ENCODE results near the gene CEACAM18.
A peak's percentile ranks its signal among the peaks of the same experiment; 100 is the strongest.
"Not testable (repeated sequence)": the region's sequence is repeated elsewhere in the genome, so short reads cannot be mapped to it uniquely, and the experiment has no call there.

Gene CEACAM18

DNA sequence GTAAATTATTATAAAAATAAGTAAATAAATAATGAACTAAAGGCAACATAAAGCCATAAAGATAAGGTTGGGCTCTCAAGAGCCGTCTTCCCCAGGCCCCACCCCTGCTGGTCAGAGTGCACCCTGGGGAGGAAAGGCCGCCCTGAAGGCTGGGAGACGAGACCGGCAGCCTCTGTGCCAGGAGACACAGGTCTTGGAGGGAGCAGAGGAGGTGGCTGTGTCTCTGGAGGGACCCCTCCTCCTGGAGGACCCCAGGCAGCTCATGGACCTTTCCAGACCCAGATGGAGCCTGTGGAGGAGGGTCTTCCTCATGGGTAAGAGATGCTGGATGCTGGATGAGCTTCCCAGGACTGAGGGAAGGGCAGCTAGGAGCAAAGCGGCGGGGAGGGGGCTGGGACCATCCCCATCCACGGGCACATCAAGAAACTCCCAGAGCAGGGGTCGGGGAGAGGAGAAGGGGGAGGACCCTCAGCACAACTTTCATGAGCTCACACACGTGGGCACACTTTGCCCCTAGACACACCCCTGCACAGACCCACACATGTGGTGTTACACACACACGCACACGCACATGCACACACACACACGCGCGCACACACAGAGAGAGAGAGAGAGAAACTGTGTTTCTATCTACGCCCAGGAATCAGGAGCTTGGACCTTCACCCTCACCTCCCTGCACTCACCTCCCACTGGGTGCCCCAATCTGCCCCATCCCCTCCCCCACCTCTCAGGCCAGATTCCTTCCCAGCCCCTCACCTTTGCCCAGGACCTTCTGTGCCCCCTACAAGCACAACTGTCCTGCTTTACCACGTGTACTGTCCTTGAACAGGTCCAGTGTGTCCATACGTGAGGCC lies at the start of gene CEACAM18:
Gene CEACAM18 (plus strand): TSS at position 159 of the 854 bp plus-strand sequence.
- no peak for DNase-seq (ENCODE audit: low read depth in 3 of 3)

DNA sequence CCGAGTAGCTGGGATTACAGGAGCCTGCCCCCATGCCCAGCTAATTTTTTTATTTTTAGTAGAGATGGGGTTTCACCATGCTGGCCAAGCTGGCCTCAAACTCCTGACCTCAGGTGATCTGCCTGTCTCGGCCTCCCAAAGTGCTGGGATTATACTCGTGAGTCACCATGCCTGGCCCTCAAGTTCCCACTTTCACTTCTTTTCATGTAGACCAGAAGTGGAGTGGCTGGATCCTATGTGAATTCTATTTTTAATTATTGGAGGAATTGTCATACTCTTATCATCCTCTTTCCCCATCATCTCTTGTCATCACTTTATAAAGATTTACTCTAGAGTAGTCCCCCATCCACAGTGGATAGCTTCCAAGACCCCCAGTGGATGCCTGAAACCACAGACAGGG lies 48.1 kb upstream of the CEACAM18 start:
- no peak for DNase-seq (ENCODE audit: low read depth in 3 of 3)

DNA sequence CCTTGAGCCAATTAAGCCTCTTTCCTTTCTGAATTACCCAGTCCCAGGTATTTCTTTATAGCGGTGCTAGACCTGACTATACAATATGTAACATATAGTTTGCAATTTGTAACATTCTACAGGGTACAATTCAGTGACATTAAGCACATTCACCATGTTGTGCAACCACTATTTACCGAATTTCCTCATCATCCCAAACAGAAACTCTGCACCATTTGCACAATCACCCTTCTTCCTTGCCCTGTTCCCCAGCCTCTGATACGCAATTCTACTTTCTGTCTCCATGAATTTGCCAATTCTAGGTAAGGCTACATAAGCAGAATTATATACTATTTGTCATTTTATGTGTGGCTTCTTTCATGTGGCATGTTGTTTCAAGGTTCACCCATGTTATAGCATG lies 47.2 kb upstream of the CEACAM18 start:
- no peak for DNase-seq (ENCODE audit: low read depth in 3 of 3)

DNA sequence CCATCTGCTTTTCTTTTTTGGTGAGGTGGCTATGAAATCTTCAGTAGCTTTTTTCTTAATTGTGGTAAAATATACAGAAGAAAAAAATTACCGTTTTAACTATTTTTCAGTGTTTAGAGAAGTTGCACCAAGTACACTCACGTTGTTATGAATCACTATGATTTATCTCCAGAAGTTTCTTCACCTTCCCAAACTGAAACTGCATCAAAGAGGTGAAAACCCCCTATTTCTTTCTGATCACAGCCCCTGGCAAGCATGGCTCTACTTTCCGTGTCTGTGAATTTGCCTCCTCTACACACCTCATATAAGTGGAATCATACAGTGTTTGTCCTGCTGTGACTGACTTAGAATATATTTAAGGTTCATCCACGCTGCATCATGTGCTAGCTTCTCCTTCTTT lies 45.3 kb upstream of the CEACAM18 start:
- no peak for DNase-seq (ENCODE audit: low read depth in 3 of 3)

DNA sequence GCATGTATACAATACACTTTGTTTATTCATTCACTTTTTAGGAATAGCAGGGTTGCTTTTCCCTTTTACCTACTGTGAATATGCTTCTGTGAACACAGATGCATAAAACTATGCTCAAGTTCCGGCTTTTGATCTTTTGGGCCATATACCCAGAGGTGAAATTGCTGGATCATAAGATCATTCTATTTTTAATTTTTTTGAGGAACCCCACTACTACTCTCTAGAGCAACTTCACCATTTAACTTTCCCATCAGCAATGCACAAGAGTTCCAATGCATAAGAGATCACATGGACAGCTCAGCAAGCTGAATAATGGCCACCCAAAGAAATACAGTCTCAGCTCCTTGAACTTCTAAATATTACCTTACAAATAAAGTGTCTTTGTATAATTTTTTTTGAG lies 43.9 kb upstream of the CEACAM18 start:
- DNase-seq (ENCODE audit: low read depth in 3 of 3): no peak

DNA sequence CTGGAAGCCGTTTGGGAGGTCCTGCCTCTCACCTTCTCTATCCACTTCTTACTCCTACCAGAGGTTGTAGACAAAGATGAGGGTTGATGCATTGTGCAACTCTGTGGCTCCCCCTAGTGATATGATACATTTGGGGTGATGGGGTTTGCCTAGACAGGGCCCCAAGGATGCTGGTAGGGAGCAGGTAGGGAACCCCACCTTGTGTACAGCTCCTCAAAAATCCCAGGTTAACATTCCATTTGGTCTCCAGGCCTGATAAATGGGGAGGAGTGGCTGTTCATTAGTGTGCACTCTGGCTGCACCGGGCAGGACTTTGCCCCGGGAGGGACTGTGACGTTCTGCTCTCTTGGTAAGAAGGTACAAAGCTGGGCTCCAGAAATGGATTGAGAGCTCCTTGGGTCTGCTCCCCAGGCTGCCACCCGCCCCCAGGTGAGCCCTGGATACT lies 39.3 kb upstream of the CEACAM18 start:
- no peak for DNase-seq (ENCODE audit: low read depth in 3 of 3)

DNA sequence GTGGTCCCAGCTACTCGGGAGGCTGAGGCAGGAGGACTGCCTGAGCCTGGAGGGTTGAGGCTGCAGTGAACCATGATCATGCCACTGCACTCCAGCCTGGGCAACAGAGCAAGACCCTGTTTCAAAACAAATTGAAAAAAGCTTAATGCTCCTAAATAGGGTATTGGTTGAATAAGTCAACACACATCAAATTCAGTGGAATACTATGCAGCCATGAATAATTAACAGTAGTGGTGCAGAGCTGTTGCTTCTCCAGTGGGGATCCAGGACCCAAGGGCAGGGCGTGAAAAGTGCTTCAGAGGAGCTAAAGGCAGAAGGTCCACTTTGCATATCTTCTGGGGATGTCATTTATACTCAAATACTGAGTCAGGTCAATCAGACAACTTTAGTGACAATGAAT lies 38.3 kb upstream of the CEACAM18 start:
- no peak for DNase-seq (ENCODE audit: low read depth in 3 of 3)

DNA sequence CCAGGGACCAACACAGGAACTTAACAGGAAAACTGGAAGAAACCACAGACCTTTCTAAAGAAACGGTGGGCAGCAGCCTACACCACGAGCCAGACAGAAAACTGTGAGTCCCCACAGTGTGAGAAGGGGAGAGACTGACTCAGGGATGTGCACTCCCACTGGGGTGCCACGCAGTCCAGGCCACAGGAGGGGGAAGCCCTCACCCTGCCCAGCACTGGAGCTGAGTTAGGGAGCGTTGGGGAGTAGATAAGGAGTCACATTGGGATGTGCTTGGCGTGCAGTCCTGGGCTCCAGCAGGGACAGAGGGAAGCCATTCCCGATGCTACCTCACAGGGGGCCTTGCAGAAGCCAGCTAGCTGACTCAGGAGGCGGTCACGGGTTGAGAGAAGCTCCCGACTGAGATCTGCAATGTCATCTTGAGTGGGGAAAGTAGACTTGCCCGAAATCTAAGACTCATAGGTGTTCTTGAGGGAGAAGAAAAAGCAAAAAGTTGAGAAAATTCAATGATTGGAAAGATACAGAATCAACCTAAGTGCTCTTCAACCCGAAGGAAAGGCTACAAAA lies 37.4 kb upstream of the CEACAM18 start:
- DNase-seq (ENCODE audit: low read depth in 3 of 3): peak; percentile 42 to 67 (median 54)

DNA sequence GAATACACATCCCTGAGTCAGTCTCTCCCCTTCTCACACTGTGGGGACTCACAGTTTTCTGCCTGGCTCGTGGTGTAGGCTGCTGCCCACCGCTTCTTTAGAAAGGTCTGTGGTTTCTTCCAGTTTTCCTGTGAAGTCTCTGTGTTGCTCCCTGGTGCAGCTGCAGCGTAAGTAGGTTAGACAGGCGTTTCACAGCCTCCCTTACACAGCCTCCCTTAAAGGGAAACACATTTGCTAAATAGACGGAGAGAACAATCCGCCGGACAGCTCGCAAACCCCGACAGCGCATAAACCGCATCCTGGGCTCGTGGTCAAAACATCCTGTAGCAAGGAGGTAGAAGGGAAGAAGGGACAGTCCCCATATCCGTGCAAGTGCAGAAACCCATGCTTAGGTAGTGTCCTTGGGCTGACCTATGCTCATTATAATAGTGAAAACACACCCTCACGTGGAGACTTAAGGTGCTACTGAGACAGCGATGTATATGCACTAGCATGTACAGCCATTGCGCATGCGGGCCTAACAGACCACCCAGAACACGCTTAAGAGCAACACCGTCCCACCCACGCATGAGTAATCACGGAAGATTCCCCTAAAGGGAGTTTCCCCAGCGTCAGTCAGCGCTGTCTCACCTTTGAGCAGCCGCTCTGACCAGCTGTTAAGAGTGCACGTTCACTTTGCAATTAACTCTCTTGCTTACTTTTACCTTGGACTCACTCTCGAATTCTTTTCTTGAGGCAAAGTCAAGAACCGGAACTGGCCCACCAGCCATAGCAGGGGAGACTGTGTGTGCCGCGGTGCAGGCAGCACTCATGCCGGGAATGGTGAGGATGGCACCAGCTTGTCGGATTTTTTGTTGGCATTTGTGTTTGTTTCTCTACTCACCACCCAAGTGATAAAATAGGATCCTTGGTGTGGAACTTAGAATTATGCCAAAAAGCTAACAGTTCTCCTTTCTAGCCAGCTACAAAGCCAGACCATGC lies 36.6 kb upstream of the CEACAM18 start:
- peak; percentile 80 to 90 (median 88) for DNase-seq (ENCODE audit: low read depth in 3 of 3)

DNA sequence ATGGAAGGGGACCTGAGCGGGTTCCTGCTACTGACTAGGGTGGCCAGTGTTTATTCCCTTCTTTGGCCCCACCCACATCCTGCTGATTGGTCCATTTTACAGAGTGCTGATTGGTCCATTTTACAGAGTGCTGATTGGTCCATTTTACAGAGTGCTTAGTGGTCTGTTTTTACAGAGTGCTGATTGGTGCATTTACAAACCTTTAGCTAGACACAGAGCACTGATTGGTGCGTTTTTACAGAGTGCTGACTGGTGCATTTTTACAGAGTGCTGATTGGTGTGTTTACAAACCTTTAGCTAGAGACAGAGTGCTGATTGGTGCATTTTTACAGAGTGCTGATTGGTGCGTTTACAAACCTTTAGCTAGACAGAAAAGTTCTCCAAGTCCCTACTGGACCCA lies 30.8 kb upstream of the CEACAM18 start:
- DNase-seq (ENCODE audit: low read depth in 3 of 3): not testable (repeated sequence)

DNA sequence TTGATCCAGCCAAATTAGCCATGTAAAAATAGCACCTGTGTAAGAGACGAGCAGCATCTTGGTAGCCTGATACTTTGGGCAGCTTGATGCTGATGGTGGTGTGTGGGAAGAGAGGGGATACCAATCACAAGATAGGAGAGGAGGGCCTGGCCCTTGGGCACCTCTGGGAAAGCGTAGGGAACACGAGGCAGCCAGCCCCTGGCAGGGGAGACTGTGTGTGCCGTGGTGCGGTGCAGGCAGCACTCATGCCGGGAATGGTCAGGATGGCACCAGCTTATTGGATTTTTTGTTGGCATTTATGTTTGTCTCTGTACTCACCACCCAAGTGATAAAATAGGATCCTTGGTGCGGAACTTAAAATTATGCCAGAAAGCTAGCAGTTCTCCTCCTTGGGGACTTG lies 30.3 kb upstream of the CEACAM18 start:
- no peak for DNase-seq (ENCODE audit: low read depth in 3 of 3)

DNA sequence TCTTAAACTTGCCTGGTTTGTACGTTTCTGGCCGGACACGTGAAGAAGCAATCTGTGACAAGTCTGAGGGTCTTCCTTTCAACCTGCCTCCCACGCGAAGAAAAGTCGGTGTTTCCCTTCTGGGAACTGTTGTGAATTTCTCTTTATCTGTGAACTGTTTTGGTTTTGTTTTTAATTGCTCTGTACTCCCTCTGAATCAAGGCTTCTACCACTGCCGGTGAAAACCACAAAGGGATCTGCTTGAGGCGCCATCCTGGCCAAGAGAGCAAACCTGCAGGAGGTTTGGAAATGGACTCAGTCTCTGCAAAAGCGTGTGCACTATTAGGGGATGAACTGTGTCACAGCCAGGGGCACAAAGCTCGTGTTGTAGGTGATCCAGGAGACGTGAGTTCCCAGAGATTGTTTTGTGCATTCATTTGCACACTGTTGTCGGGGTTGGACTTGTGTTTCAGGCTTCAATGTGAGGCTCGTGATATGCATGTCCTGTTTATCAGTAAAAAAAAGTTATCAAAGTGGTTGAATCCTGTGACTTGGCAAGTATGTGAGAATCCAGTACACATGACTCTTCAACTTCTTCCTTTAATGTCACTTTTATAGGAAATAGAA lies 29.8 kb upstream of the CEACAM18 start:
- peak in 2 of 3 experiments; percentile 45 to 64 for DNase-seq (ENCODE audit: low read depth in 3 of 3)

DNA sequence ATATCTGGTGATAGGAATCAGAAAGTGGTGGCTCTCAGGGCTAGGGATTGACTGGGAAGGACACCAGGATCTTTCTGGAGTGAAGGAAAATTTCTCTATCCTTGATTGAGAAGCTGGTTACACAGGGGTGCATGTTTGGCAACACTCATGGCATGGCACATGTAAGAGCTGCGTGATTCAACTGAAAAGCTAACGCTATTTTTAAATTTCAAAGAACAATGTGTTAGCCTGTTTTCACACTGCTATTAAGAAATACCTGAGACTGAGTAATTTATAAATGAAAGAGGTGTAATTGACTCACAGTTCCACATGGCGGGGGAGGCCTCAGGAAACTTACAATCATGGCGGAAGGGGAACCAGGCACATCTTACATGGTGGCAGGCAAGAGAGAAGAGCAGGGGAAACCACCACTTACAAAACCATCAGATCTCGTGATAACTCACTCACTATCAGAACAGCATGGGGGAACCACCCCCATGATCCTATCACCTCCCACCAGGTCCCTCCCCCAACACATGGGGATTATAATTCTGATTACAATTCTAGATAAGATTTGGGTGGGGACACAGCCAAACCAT lies 27.5 kb upstream of the CEACAM18 start:
- peak in 2 of 3 experiments; percentile 28 to 63 for DNase-seq (ENCODE audit: low read depth in 3 of 3)

DNA sequence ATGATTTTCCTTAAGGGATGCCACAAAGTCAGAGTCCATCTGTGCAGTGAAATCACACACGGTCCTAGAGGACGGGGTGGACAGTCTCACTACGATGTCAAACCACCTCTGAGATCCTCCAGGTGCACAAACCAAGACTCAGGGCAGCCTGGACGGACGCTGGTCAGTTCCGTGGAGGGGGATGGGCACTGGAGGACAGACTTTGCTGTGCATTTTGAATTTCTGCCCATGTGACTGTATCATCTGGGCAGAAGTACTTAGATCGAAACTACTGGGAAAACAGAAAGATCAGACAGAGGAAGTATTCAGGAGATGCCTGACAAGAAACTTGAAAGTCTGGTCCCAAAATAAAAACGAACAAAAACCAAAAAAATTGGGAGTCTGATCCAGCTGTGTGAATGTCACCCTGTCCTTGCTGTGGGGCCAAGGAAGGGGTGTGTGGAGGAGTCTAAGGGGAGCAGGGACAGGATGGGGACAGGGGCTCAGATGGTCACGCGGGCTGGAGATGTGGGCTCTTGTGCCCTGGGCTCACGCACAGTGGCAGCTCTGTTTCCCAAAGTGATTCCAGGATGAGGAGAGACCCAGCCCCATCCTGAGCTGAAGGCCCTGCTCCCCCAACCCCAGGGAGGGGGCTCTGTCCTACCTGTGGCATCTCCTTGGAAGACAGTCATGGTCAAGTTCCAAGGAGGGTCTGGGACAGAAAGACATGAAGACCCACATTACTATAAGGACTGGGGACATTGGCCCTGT lies 21.6 kb upstream of the CEACAM18 start:
- DNase-seq (ENCODE audit: low read depth in 3 of 3): no peak

DNA sequence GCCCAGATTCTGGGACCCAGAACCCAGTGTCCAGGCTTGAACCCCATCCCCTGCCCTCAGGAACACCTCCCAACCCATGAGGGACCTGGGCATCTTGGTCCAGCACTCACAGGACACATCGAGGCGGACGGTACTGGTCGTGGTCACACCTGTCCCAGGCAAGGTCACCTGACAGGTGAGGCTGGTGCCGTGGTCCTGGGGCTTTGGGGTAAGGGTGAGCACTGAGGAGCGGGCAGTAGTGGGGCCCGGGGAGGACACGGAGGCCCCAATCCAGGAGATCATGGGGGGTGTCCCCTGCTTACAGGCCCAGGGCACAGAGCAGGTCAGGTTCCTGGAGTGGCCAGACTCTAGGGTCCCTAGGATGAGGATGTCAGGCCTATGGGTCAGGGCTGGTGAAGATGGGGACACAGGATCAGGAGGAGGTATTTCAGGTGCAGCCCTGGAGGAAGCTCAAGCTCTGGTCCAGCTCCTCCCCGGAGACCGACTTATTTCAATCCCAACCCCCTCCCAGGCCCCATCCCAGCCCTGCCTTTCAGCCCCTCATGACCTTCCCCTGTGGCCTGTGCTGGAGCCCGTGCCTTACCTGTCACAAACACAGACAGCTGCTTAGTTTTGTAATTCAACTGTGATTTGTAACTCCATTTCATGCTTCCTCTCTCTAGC lies 20.9 kb upstream of the CEACAM18 start:
- DNase-seq (ENCODE audit: low read depth in 3 of 3): no peak

DNA sequence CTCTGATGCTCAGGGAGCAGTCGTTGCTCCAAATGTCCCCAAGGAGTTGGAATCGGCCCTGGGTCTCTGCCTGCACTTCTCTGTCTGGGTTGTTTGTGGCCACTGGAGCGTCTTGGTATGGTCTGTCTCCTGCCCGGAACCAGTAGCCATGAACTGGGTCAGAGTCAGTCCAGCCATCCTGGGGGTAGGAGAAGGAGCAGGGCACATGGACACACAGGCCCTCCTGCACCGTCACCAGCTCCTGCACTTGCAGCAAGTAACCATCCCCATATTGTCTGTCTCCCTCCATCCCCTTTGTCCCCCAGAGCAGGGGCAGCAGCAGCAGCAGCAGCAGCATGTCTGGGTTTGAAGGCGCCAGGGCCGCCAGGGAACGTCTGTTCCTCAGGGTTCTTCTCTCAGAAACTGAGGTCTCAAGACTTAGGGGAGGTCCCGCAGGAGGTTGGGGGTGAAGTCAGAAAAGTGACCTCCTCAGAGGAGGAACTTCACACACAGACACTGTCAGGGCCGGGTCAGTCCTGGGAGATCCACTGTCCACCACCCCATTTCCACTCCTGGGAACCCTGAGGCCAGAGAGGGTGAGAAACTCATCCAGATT lies 20.2 kb upstream of the CEACAM18 start, which contains the start of gene SIGLEC8:
Gene SIGLEC8 (minus strand): TSS at position 404 of the 595 bp plus-strand sequence. CDS start 67 bp downstream, at position 337.
- no peak for DNase-seq (ENCODE audit: low read depth in 3 of 3)

DNA sequence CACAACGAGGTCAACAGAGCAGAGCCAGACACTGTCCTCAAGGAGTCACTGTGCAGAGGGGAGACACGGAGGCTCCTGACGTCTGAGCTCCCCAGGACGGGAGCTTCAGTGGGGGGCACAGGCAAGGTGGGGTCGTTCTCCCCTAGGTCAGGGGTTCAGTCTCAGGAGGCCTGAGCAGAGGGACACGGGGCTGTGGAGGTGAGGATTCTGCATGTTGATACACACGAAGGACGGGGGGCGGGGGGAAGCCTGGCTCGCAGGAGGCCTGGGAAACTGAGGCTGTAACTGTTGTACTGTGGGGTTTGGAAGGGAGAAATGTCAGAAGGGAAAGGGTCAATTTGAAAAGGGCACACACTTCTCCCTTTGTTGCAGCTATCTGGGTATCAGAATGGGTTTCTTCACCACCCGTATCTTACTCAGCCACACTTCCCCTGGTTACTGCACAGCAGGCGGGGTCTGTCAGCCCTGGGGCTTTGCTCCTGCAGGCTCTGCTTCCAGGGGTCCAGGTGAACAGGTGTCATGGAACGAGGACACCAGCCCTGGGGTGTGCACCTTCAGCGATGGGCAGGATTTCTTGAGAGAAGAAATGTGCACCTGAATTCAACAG lies 19.3 kb upstream of the CEACAM18 start:
- DNase-seq (ENCODE audit: low read depth in 3 of 3): no peak

DNA sequence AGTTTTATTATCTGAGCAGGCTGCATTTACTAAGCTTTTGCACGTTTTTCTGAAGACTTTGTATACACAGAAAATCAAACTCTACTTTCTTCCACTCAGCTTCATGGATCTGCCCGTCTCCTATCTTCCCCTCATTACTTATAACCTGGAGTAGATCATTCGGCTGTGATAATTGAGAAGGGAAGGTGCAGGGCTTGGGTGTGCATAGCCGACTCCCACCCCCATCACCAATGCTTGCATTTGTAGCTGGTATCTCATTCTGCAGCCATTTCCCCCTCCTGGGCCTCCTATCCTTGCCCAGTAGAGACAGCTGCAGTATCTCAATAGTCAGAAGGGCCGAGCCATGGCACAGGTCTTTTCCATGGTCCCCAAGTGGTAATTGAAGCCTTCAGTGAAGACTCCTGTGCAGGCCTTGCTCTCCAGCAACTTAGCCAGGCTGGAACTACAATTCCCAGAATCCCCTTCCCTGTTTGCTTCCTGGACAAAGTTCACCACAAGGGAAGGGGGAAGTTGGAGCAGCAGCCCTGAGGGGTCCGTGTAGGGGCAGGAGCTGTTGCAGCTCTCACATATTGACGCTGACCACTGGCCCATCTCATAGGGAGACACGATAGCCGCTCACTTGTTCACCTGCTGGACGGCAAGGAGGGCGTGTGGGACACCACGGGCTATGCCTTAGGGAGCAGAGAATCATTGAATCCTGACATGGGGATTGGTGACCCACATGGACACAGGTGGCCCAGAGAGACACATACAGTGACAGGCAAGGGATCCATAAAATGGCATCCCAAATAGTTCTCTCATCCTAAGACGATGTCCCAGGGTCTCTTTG lies 18.0 kb upstream of the CEACAM18 start:
- no peak for DNase-seq (ENCODE audit: low read depth in 3 of 3)
